Esophagus squamous epithelium (tissue), 4 donors: ENCODE data around the gene AFG3L2.

Source experiments
- POLR2A ChIP-seq, 4 donors: fragments of 450-650 bp; IDR thresholded peaks; one replicate each; pipeline ENCODE4 v1.6.1; 2017; ENCODE audit warnings: antibody characterized with exemption in 4 of 4, mild to moderate bottlenecking in 4 of 4, moderate library complexity in 3 of 4
- TF ChIP-seq, protein P1 (sequence below), 6 experiments: fragments of 450-650 bp in 4 of 6; fragments of 200-600 bp in 2 of 6; sonication (generic) in 2 of 6; IDR thresholded peaks; one replicate each; pipeline ENCODE4 v1.5.1; 2016 to 2019; ENCODE audit warnings: antibody characterized with exemption in 6 of 6, mild to moderate bottlenecking in 4 of 6, moderate library complexity in 4 of 6

DNA sequence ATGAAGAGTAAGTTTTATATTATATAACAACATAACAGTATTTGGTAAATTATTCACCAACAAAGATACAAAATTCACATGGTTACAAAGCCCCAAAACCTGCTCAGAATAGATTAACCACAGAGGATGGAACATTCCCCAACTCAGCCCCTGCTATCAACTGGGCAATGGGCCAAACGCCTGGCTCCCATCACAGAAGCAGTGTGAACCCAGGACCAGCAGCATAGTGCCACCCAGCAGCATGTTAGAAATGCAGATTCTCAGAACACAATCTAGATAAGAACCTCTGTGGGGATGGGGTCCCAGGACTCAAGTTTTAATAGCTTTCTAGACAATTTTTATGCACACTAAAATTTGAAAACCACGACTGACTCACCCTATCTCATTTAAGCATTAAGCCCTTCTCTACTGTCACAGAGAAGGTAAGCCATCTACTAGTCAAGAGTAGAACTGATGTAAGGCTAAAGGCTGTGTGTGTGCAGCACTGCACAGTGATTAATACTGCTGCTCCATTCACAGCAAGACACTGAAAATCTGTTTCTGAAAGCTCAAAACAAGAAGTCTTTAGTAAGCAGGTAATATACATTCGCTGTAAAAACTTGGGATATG lies 15.2 kb downstream of the AFG3L2 start:
- no peak for TF ChIP-seq POLR2A (IDR thresholded peaks at IDR 0.05)
- TF ChIP-seq, protein P1, sequence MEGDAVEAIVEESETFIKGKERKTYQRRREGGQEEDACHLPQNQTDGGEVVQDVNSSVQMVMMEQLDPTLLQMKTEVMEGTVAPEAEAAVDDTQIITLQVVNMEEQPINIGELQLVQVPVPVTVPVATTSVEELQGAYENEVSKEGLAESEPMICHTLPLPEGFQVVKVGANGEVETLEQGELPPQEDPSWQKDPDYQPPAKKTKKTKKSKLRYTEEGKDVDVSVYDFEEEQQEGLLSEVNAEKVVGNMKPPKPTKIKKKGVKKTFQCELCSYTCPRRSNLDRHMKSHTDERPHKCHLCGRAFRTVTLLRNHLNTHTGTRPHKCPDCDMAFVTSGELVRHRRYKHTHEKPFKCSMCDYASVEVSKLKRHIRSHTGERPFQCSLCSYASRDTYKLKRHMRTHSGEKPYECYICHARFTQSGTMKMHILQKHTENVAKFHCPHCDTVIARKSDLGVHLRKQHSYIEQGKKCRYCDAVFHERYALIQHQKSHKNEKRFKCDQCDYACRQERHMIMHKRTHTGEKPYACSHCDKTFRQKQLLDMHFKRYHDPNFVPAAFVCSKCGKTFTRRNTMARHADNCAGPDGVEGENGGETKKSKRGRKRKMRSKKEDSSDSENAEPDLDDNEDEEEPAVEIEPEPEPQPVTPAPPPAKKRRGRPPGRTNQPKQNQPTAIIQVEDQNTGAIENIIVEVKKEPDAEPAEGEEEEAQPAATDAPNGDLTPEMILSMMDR (IDR thresholded peaks at IDR 0.05), result no peak
